HTR-8/SVneo (cell line): Measurements from ENCODE around the gene PRKAG2.
"Not testable (repeated sequence)": the region's sequence is repeated elsewhere in the genome, so short reads cannot be mapped to it uniquely, and the experiment has no call there.

Experiments used
- DNase-seq: peaks from one replicate; pipeline ENCODE4 v3.0.0; 2011; ENCODE audit warnings: low spot score, mixed read lengths; ENCODE audit not compliant: insufficient read length
- FAIRE-seq: peaks from 2 replicates; lab custom pipeline; 2011; peaks lifted over from hg19 to GRCh38; lab: Jason Lieb, UNC

The PRKAG2 gene

GRCh38 chr7:151560243-151560642 lies 316.7 kb downstream of the PRKAG2 start:
- DNase-seq (no peak), FAIRE-seq (no peak)

- DNase-seq (no peak), FAIRE-seq (no peak)
Observed at GRCh38 chr7:151559557-151560183, 317.2 kb downstream of the PRKAG2 start.

- DNase-seq = peak; percentile 45
- FAIRE-seq = no peak
Observed at GRCh38 chr7:151558575-151558974, 318.3 kb downstream of the PRKAG2 start.

GRCh38 chr7:151556592-151556991 lies 320.3 kb downstream of the PRKAG2 start:
- DNase-seq (no peak), FAIRE-seq (no peak)

GRCh38 chr7:151553356-151553755 lies 323.6 kb downstream of the PRKAG2 start:
- FAIRE-seq (no peak), DNase-seq (no peak)

- FAIRE-seq (no peak), DNase-seq (no peak)
Observed at GRCh38 chr7:151552352-151553028, 324.4 kb downstream of the PRKAG2 start.

GRCh38 chr7:151551820-151552219 lies 325.1 kb downstream of the PRKAG2 start:
- DNase-seq (no peak), FAIRE-seq (no peak)

- FAIRE-seq = no peak
- DNase-seq = peak; percentile 34
Observed at GRCh38 chr7:151550656-151551286, 326.1 kb downstream of the PRKAG2 start.

- DNase-seq = no peak
- FAIRE-seq = no peak
Observed at GRCh38 chr7:151549644-151550043, 327.3 kb downstream of the PRKAG2 start.

- FAIRE-seq (no peak), DNase-seq (no peak)
Observed at GRCh38 chr7:151549083-151549482, 327.8 kb downstream of the PRKAG2 start.

GRCh38 chr7:151544183-151544582 lies 332.7 kb downstream of the PRKAG2 start:
- FAIRE-seq (no peak), DNase-seq (no peak)

- no peak for FAIRE-seq
- no peak for DNase-seq
Observed at GRCh38 chr7:151542606-151543130, 334.2 kb downstream of the PRKAG2 start.

GRCh38 chr7:151541709-151542499 lies 335.0 kb downstream of the PRKAG2 start:
- DNase-seq = no peak
- no peak for FAIRE-seq

- FAIRE-seq (no peak), DNase-seq (no peak)
Observed at GRCh38 chr7:151540146-151540545, 336.8 kb downstream of the PRKAG2 start.

GRCh38 chr7:151539088-151539671 lies 337.7 kb downstream of the PRKAG2 start:
- FAIRE-seq (no peak), DNase-seq (no peak)

- DNase-seq (no peak), FAIRE-seq (no peak)
Observed at GRCh38 chr7:151537818-151538561, 338.9 kb downstream of the PRKAG2 start.

GRCh38 chr7:151536178-151536577 lies 340.7 kb downstream of the PRKAG2 start:
- not testable (repeated sequence) for DNase-seq, FAIRE-seq

- FAIRE-seq = no peak
- no peak for DNase-seq
Observed at GRCh38 chr7:151529842-151530241, 347.1 kb downstream of the PRKAG2 start.

- FAIRE-seq (no peak), DNase-seq (no peak)
Observed at GRCh38 chr7:151524845-151525244, 352.1 kb downstream of the PRKAG2 start.
